K562 (cell line): ENCODE results near the gene LRRC47. TPM values are rescaled to one million over a fixed set of nuclear protein-coding genes. Genes with fewer than 3 reads are reported as not detected.

Experiments
- ATAC-seq: fragments of 200-7000 bp; cut with Tn5 transposase; 3 replicates; pipeline ENCODE4 v1.9.1; 2020; ENCODE audit warnings: moderate library complexity
- BruUV-seq: library from RNA; stranded (reverse); fragments of 400-500 nt; replicated peaks from 2 replicates; lab custom pipeline; 2021; lab: Mats Ljungman, UMichigan
- CTCF ChIA-PET: fragments of 300-600 bp; formaldehyde crosslinking; extraction: SDS; loops from one replicate; lab custom pipeline; 2021; ENCODE audit warnings: low intra/inter-chr PET ratio; lab: Yijun Ruan, JAX
- POLR2A ChIA-PET: fragments of 300-600, 350-650 bp; sonication (Branson Sonifier 250); formaldehyde crosslinking; extraction: SDS; loops from one replicate; lab custom pipeline; 2021; ENCODE audit warnings: antibody characterized with exemption, inconsistent platforms; lab: Yijun Ruan, JAX
- DNase-seq, 4 experiments: peaks; one replicate each; pipeline versions ENCODE4 v3.0.0 to v3.0.0-alpha.2; 2011 to 2018; ENCODE audit warnings: low spot score in 3 of 4, mixed read lengths in 3 of 4; ENCODE audit errors: extremely low read depth in 1 of 4
- FAIRE-seq: peaks from 2 replicates; lab custom pipeline; 2011; peaks lifted over from hg19 to GRCh38; lab: Jason Lieb, UNC
- H2AFZ ChIP-seq: 2 replicates; pipeline ENCODE4 v1.6.0; 2011; ENCODE audit warnings: low read depth, low read length, control low read depth, inconsistent platforms
- H3K27ac ChIP-seq: fragments of 200-600 bp; 3 replicates; pipeline ENCODE4 v1.8.0; 2011; ENCODE audit warnings: low read depth, mild to moderate bottlenecking, control low read depth, inconsistent platforms, low read length, moderate library complexity, mixed read lengths; ENCODE audit errors: extremely low read depth
- H3K27me3 ChIP-seq, 2 experiments: fragments of 300-600 bp in 1 of 2; 2 replicates in 1 of 2; 3 replicates in 1 of 2; pipeline versions ENCODE4 v1.6.0 to v1.8.0; 2011; ENCODE audit warnings: inconsistent platforms in 2 of 2, low read length in 2 of 2, mild to moderate bottlenecking in 1 of 2, mixed read lengths in 1 of 2, moderate library complexity in 1 of 2; ENCODE audit not compliant: control insufficient read depth in 2 of 2, insufficient read depth in 2 of 2
- H3K36me3 ChIP-seq: fragments of 300-600 bp; 3 replicates; pipeline ENCODE4 v1.8.0; 2011; ENCODE audit warnings: mild to moderate bottlenecking, low read length, inconsistent platforms; ENCODE audit not compliant: control insufficient read depth, insufficient read depth
- H3K4me1 ChIP-seq, 2 experiments: fragments of 200-600 bp in 1 of 2; replicated peaks in 1 of 2; 2 replicates in 1 of 2; 3 replicates in 1 of 2; pipeline versions ENCODE4 v1.5.1 to v1.8.0; 2011; ENCODE audit warnings: inconsistent platforms in 2 of 2, low read length in 2 of 2, mild to moderate bottlenecking in 1 of 2, mixed read lengths in 1 of 2, moderate library complexity in 1 of 2; ENCODE audit not compliant: control insufficient read depth in 2 of 2, insufficient read depth in 2 of 2
- H3K4me2 ChIP-seq: 2 replicates; pipeline ENCODE4 v1.6.1; 2011; ENCODE audit warnings: low read length, control low read depth, inconsistent platforms, mixed read lengths; ENCODE audit not compliant: insufficient read depth
- H3K4me3 ChIP-seq: fragments of 200-600 bp; sonication (generic), shearing (Covaris generic); 2 replicates; pipeline ENCODE4 v1.5.1; 2016; ENCODE audit warnings: control low read depth, inconsistent platforms
- H3K79me2 ChIP-seq: fragments of 200-600 bp; 3 replicates; pipeline ENCODE4 v1.8.0; 2011; ENCODE audit warnings: low read length, inconsistent platforms; ENCODE audit not compliant: control insufficient read depth, insufficient read depth
- H3K9ac ChIP-seq, 2 experiments: 2 replicates each; pipeline versions ENCODE4 v1.6.0 to v1.6.1; 2011; ENCODE audit warnings: low read depth in 2 of 2, low read length in 2 of 2, control low read depth in 1 of 2, inconsistent platforms in 1 of 2, mild to moderate bottlenecking in 1 of 2, mixed read lengths in 1 of 2; ENCODE audit not compliant: insufficient read depth in 1 of 2
- H3K9me1 ChIP-seq: one replicate; pipeline ENCODE4 v1.6.0; 2011; ENCODE audit warnings: inconsistent platforms, mild to moderate bottlenecking, low read length, moderate library complexity; ENCODE audit not compliant: control insufficient read depth, insufficient read depth
- H3K9me3 ChIP-seq: replicated peaks from 2 replicates; pipeline ENCODE4 v1.5.1; 2011; ENCODE audit warnings: low read depth, low read length, inconsistent platforms; ENCODE audit not compliant: control insufficient read depth, insufficient read depth
- H4K20me1 ChIP-seq: replicated peaks from 2 replicates; pipeline ENCODE4 v1.6.1; 2011; ENCODE audit warnings: low read length, inconsistent platforms, mixed read lengths; ENCODE audit not compliant: control insufficient read depth, insufficient read depth
- ARID3A ChIP-seq: IDR thresholded peaks from 2 replicates; pipeline ENCODE4 v1.6.1; 2012; ENCODE audit warnings: low read depth, low read length, improper control_type of control experiment, borderline replicate concordance
- EHMT2 ChIP-seq: fragments of 450-650 bp; IDR thresholded peaks from 2 replicates; pipeline ENCODE4 v1.6.1; 2018; ENCODE audit warnings: antibody characterized with exemption
- HDAC1 ChIP-seq, 2 experiments: fragments of 450-650 bp; IDR thresholded peaks; 2 replicates each; pipeline ENCODE4 v1.6.1; 2016 to 2017; ENCODE audit warnings: inconsistent platforms in 1 of 2, mild to moderate bottlenecking in 1 of 2, moderate library complexity in 1 of 2
- HDAC6 ChIP-seq: IDR thresholded peaks from 2 replicates; pipeline ENCODE4 v1.6.1; 2012; ENCODE audit warnings: low read depth, mild to moderate bottlenecking, control low read depth, inconsistent platforms, low read length, moderate library complexity
- KDM4B ChIP-seq, 2 experiments: fragments of 450-650 bp in 1 of 2; sonication (generic) in 1 of 2; IDR thresholded peaks; 2 replicates each; pipeline ENCODE4 v1.6.1; 2016 to 2017; ENCODE audit warnings: borderline replicate concordance in 2 of 2, antibody characterized with exemption in 1 of 2, low read depth in 1 of 2, mild to moderate bottlenecking in 1 of 2
- MEF2D ChIP-seq: conservative IDR thresholded peaks from 2 replicates; pipeline ENCODE4 v1.6.1; 2016; ENCODE audit warnings: low read depth, missing genetic modification characterization, missing compliant biosample characterization
- POLR2AphosphoS5 ChIP-seq: IDR thresholded peaks from 2 replicates; pipeline ENCODE4 v1.6.1; 2011; ENCODE audit warnings: mild to moderate bottlenecking, low read depth, low read length, moderate library complexity; ENCODE audit not compliant: control insufficient read depth, insufficient read depth
- SAFB2 ChIP-seq: fragments of 200-400 bp; formaldehyde crosslinking; IDR thresholded peaks from 2 replicates; pipeline ENCODE4 v1.6.1; 2018; ENCODE audit warnings: borderline replicate concordance, low read length, low read depth, moderate library complexity; ENCODE audit not compliant: severe bottlenecking
- SMAD1 ChIP-seq: fragments of 150-350 bp; IDR thresholded peaks from 2 replicates; pipeline ENCODE4 v1.6.1; 2014; ENCODE audit warnings: low read length, low read depth; ENCODE audit not compliant: partially characterized antibody
- SRSF1 ChIP-seq: fragments of 200-400 bp; formaldehyde crosslinking; IDR thresholded peaks from 2 replicates; pipeline ENCODE4 v1.6.1; 2017; ENCODE audit warnings: mild to moderate bottlenecking, low read depth, low read length, moderate library complexity
- TRIM24 ChIP-seq, 2 experiments: fragments of 450-650 bp; IDR thresholded peaks; 2 replicates each; pipeline ENCODE4 v1.6.1; 2016
- XRCC3 ChIP-seq: fragments of 450-650 bp; IDR thresholded peaks from 2 replicates; pipeline ENCODE4 v1.6.1; 2017; ENCODE audit warnings: mild to moderate bottlenecking, moderate library complexity
- ZC3H4 ChIP-seq: sonication (generic); formaldehyde crosslinking; IDR thresholded peaks from 2 replicates; pipeline ENCODE4 v1.9.0; 2021; ENCODE audit warnings: missing genetic modification reagents, borderline replicate concordance
- ZFPM2 ChIP-seq: fragments of 250-450 bp; sonication (Bioruptor Pico); IDR thresholded peaks from 2 replicates; pipeline ENCODE4 v1.5.1; 2022; ENCODE audit warnings: mild to moderate bottlenecking
- ZNF184 ChIP-seq: sonication (generic); formaldehyde crosslinking; IDR thresholded peaks from 2 replicates; pipeline ENCODE4 v1.5.0; 2020; ENCODE audit warnings: missing genetic modification reagents
- ZNF551 ChIP-seq: fragments of 250-450 bp; sonication (Bioruptor Pico); IDR thresholded peaks from 2 replicates; pipeline ENCODE4 v1.5.0; 2021; ENCODE audit warnings: mild to moderate bottlenecking, moderate library complexity
- WGBS: fragments of 100-300 bp; shearing (Covaris generic); methylation state at CpG from one replicate; pipeline ENCODE4 v1.1.6; 2016; ENCODE audit warnings: low coverage, mixed read lengths; ENCODE audit not compliant: insufficient coverage; ENCODE audit errors: missing lambda C conversion rate; 5-methylcytosine and 5-hydroxymethylcytosine counted together
- in situ Hi-C: fragments of 300-500 bp; cut with MboI; formaldehyde crosslinking; loops from 4 replicates; pipeline ENCODE4 v1.15.0; 2018; ENCODE audit warnings: inconsistent platforms, mixed read lengths
- intact Hi-C: fragments of 100-400 bp; cut with micrococcal nuclease; formaldehyde crosslinking; loops from 2 replicates; pipeline ENCODE4 v1.14.2; 2022
- polyA plus RNA-seq, 8 experiments: library from polyadenylated mRNA; depleted of rRNA in 4 of 8; stranded (reverse) in 5 of 8; unstranded in 3 of 8; fragments of >200 nt; fragmentation: Nextera tagmentation in 2 of 8; fragmentation: Illumina TruSeq in 1 of 8; extraction: Ambion mirVana in 2 of 8; extraction: Trizol in 1 of 8; gene quantifications; 2 replicates each; pipeline versions ENCODE4 v1.2.1 to v1.2.3, GENCODE V29; 2011 to 2014; ENCODE audit warnings: inconsistent platforms in 1 of 8, missing spikeins in 1 of 8
- total RNA-seq, 7 experiments: library from RNA; depleted of rRNA in 6 of 7; stranded (reverse); fragments of >200 nt in 6 of 7; fragmentation: Illumina TruSeq in 2 of 7; extraction: Trizol in 2 of 7; gene quantifications; 2 replicates each; pipeline versions ENCODE4 v1.2.1 to v1.2.3, GENCODE V29; 2011 to 2021; ENCODE audit warnings: low replicate concordance in 1 of 7
- TF ChIP-seq, protein P1 (sequence below): fragments of 450-650 bp; IDR thresholded peaks from 2 replicates; pipeline ENCODE4 v1.7.0; 2016; ENCODE audit warnings: borderline replicate concordance
- TF ChIP-seq, protein P2 (sequence below): fragments of 450-650 bp; IDR thresholded peaks from 2 replicates; pipeline ENCODE4 v1.6.1; 2016

LRRC47 gene
- total and polyA plus RNA-seq, 9 of the 15 experiments (the other 6 are each of a cell fraction or from before 2014, with no cell fraction given): 4.6 to 68.0 (median 35.9) TPM

DNA sequence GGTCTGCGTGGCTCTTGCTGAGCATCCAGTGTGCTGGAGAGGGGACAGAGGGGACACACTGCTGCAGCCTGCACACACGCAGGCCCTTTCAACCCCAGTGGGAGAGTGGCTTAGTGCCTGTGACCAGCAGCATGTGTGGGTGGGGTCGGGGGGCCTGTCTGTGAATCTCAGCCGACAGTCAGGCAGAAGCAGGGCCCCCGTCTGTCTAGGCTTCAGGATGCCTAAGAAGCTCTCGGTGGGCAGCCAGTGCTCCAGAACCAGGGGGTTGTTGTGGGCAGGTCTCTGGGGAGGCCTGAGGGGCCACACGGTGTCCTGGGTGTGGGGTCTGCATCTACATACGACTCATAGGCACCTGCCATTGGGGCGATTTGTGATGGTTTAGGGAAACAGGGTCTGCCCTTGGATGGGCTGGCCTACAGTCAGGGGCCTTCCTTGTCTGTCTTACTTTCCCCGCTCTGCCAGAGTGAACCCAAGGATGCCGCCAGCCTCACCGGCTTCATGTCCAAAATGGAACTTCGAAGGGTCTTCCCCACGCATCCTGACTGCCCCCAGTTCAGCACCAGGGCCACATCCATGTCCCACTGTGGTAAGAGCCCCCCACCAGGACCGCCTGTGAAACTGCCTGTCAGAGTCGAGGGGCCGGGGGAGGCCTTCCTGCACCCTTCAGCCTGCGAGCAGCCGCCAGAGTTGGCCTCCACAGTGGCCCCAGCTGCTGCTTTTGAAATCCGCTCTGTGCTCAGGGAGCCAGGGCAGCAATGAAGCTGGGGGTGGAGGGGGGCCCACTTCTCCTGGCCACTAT lies 42.4 kb downstream of the LRRC47 start:
- no peak overlapping the region for H3K27ac ChIP-seq
- intact Hi-C loops (no loop called here), in situ Hi-C loops (no loop called here)
- DNase-seq: no peak
- H3K79me2 ChIP-seq: no peaks in the 10 kb centered on the region
- H3K9me3 ChIP-seq: no peaks in the 10 kb centered on the region
- BruUV-seq: no TSS peak
- H2AFZ ChIP-seq: no peak overlapping the region
- 38% methylated on average over 20 of the region's 20 CpGs for WGBS
- no peaks in the 10 kb centered on the region for H4K20me1 ChIP-seq
- no peaks in the 10 kb centered on the region for H3K36me3 ChIP-seq
- H3K4me3 ChIP-seq: no peak overlapping the region
- POLR2A ChIA-PET: interaction anchor here (0.6 to 1.2 kb wide), 4 partner anchors 20 to 168 kb away, joined by 3 to 4 read pairs (median 3); no protein-coding TSS in a partner anchor
- H3K9me1 ChIP-seq: no peaks in the 10 kb centered on the region
- TF ChIP-seq ZNF184 (CRISPR knock-in tag): no peak
- TF ChIP-seq EHMT2: no peak
- no peak for TF ChIP-seq SAFB2
- TF ChIP-seq HDAC6: no peak
- no peak for TF ChIP-seq ZFPM2 (CRISPR knock-in tag)
- no peak for TF ChIP-seq ZNF551 (CRISPR knock-in tag)
- TF ChIP-seq POLR2AphosphoS5: no peak
- no peak for TF ChIP-seq KDM4B (IDR thresholded peaks at IDR 0.05; ENCODE audit: borderline replicate concordance in 2 of 2, low read depth in 1 of 2)
- no peak for TF ChIP-seq MEF2D
- TF ChIP-seq ZC3H4 (CRISPR knock-in tag): no peak
- TF ChIP-seq, protein P1, sequence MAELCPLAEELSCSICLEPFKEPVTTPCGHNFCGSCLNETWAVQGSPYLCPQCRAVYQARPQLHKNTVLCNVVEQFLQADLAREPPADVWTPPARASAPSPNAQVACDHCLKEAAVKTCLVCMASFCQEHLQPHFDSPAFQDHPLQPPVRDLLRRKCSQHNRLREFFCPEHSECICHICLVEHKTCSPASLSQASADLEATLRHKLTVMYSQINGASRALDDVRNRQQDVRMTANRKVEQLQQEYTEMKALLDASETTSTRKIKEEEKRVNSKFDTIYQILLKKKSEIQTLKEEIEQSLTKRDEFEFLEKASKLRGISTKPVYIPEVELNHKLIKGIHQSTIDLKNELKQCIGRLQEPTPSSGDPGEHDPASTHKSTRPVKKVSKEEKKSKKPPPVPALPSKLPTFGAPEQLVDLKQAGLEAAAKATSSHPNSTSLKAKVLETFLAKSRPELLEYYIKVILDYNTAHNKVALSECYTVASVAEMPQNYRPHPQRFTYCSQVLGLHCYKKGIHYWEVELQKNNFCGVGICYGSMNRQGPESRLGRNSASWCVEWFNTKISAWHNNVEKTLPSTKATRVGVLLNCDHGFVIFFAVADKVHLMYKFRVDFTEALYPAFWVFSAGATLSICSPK: no peak
- no peak for TF ChIP-seq SMAD1
- no peak for TF ChIP-seq TRIM24 (IDR thresholded peaks at IDR 0.05)
- TF ChIP-seq ARID3A: no peak
- TF ChIP-seq HDAC1 (IDR thresholded peaks at IDR 0.05): no peak
- TF ChIP-seq, protein P2, sequence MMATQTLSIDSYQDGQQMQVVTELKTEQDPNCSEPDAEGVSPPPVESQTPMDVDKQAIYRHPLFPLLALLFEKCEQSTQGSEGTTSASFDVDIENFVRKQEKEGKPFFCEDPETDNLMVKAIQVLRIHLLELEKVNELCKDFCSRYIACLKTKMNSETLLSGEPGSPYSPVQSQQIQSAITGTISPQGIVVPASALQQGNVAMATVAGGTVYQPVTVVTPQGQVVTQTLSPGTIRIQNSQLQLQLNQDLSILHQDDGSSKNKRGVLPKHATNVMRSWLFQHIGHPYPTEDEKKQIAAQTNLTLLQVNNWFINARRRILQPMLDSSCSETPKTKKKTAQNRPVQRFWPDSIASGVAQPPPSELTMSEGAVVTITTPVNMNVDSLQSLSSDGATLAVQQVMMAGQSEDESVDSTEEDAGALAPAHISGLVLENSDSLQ: no peak
- TF ChIP-seq XRCC3: no peak
- TF ChIP-seq SRSF1: no peak
- CTCF ChIA-PET: no interaction called here
- H3K9ac ChIP-seq: peak overlapping the region in 1 of 2 experiments; percentile 55; a peak in 2 of 4 replicates
- peaks cover 14 to 28% of the 10 kb centered on the region in 2 experiments; a peak in 4 of 5 replicates for H3K4me1 ChIP-seq
- no peak overlapping the region for H3K4me2 ChIP-seq
- no peak for FAIRE-seq
- ATAC-seq: no peak
- H3K27me3 ChIP-seq: peaks cover 10 to 19% of the 10 kb centered on the region in 2 experiments; a peak in 3 of 5 replicates
